ENCODE data around the gene MYH7. TPM values are rescaled to one million over a fixed set of nuclear protein-coding genes. Genes with fewer than 3 reads are reported as not detected.

The MYH7 gene
- total RNA-seq, 1 donor from 2014 or later = not detected

DNA sequence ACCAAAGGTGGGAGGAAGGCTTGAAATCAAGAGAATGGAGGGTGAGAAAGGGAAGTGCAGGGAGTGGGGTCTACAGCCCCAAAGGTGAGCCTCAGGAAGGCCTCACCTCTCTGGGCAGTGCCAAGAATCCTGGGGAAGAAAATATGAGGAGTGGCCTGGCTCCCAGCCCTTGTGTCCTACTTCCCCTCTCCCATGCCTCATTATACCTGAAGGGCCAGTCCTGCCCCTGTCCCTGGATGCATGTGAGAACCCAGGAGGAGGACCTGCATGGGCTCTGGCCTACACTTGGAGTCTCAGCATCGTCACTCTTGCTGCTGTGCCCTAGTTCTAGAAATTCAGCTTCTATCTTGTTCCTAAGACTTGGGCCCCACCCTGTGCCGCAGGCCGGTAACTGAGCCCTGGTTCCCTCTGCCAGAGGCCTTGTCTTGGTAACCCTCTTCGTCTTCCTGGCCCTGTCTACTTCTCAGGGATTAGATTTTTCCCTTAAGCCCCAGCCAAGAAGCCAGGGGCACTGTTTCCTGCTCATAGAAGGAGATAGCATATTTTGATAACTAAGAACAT is 10.9 kb upstream of the MYH7 start:
- H3K27me3 Mint-ChIP-seq = peaks cover 11% of the 10 kb centered on the region
- H3K27ac Mint-ChIP-seq = no peak overlapping the region
- TF ChIP-seq, protein P1, sequence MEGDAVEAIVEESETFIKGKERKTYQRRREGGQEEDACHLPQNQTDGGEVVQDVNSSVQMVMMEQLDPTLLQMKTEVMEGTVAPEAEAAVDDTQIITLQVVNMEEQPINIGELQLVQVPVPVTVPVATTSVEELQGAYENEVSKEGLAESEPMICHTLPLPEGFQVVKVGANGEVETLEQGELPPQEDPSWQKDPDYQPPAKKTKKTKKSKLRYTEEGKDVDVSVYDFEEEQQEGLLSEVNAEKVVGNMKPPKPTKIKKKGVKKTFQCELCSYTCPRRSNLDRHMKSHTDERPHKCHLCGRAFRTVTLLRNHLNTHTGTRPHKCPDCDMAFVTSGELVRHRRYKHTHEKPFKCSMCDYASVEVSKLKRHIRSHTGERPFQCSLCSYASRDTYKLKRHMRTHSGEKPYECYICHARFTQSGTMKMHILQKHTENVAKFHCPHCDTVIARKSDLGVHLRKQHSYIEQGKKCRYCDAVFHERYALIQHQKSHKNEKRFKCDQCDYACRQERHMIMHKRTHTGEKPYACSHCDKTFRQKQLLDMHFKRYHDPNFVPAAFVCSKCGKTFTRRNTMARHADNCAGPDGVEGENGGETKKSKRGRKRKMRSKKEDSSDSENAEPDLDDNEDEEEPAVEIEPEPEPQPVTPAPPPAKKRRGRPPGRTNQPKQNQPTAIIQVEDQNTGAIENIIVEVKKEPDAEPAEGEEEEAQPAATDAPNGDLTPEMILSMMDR (IDR thresholded peaks at IDR 0.05; ENCODE audit: unreplicated experiment) = no peak
- H3K9me3 Mint-ChIP-seq (ENCODE audit: low read depth) = no peaks in the 10 kb centered on the region
- no peak overlapping the region for H3K4me3 Mint-ChIP-seq (ENCODE audit: low read depth)
- H3K36me3 Mint-ChIP-seq (ENCODE audit: insufficient read depth) = no peaks in the 10 kb centered on the region
- peaks cover 10% of the 10 kb centered on the region for H3K4me1 Mint-ChIP-seq (ENCODE audit: low read depth)
- DNase-seq (ENCODE audit: low spot score, unreplicated experiment) = no peak

DNA sequence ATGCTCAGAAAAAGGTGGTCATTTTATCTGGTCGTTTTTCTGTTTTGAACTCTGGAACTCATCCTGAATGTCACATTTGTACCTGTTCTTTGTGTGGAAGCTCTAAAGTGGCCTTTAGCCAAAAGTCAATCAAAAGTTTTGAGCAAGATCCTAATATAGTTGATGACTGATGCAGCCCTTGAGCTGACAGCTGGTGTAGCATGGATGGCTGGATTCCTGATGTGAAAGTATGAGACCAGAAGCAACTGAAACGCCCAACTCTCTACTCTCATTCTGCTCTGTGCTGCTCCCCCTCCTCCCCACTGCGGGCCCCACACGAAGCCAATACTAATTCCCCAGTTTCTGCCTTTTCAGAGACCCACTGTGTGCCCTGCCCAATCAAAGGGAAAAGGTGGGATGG is 10.3 kb upstream of the MYH7 start:
- TF ChIP-seq, protein P1 (IDR thresholded peaks at IDR 0.05; ENCODE audit: unreplicated experiment) = no peak
- Mint-ChIP-seq H3K27me3 (peaks cover 16% of the 10 kb centered on the region), H3K27ac (no peak overlapping the region)

DNA sequence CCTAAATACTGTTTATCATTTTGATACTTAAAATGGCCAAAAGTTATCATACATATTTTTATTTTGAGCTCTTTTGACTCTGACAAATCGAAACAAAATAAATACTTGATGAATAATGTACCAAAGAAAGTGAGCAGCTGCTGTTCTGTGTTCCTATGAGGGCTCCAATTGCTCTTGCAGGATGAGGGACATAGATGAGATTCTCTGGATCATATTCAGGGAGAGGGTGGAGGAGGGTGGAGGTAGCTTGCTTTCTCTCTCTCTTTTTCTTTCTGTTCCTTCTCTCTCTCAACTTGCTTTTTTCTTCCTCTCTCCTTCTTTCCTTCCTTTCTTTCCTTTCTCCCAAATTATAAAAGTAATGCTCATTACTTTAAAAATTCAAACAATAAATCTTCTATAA is 8.9 kb upstream of the MYH7 start:
- no peak overlapping the region for H3K27ac Mint-ChIP-seq
- no peaks in the 10 kb centered on the region for H3K36me3 Mint-ChIP-seq (ENCODE audit: insufficient read depth)
- no peak for DNase-seq (ENCODE audit: low spot score, unreplicated experiment)
- H3K4me1 Mint-ChIP-seq (ENCODE audit: low read depth) = peaks cover 10% of the 10 kb centered on the region
- TF ChIP-seq, protein P1 (IDR thresholded peaks at IDR 0.05; ENCODE audit: unreplicated experiment) = no peak
- H3K27me3 Mint-ChIP-seq = peaks cover 24% of the 10 kb centered on the region
- H3K9me3 Mint-ChIP-seq (ENCODE audit: low read depth) = no peaks in the 10 kb centered on the region
- H3K4me3 Mint-ChIP-seq (ENCODE audit: low read depth) = no peak overlapping the region

More for the DNA sequence above, 10.3 kb upstream of the MYH7 start:
- no peak for DNase-seq (ENCODE audit: low spot score, unreplicated experiment)
- H3K4me3 Mint-ChIP-seq (ENCODE audit: low read depth) = no peak overlapping the region
- peaks cover 10% of the 10 kb centered on the region for H3K4me1 Mint-ChIP-seq (ENCODE audit: low read depth)
- H3K36me3 Mint-ChIP-seq (ENCODE audit: insufficient read depth) = no peaks in the 10 kb centered on the region
- no peaks in the 10 kb centered on the region for H3K9me3 Mint-ChIP-seq (ENCODE audit: low read depth)

DNA sequence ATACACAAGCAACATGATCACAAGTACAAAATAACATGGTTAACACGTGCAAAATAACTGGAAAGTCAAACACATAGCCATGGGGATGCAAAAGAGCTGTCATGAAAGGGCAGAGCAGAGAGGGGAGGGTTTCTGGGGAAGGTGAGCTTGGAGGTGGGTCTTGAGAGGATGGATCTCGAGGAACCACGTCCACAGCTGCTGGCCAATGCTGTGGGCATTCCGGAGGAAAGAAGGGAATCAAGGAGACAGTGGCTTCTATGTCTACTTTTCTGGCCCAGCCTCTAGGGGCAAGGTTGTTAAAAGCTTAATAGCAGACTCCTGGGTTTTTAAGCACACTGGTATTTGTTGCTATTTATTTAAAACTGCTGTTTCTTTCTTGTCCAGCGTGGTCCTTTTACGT is 8.4 kb upstream of the MYH7 start:
- Mint-ChIP-seq H3K4me3 (ENCODE audit: low read depth) (no peak overlapping the region), H3K27ac (no peak overlapping the region), H3K27me3 (peaks cover 23% of the 10 kb centered on the region), H3K9me3 (ENCODE audit: low read depth) (no peaks in the 10 kb centered on the region), H3K4me1 (ENCODE audit: low read depth) (peaks cover 10% of the 10 kb centered on the region), H3K36me3 (ENCODE audit: insufficient read depth) (no peaks in the 10 kb centered on the region)
- DNase-seq (ENCODE audit: low spot score, unreplicated experiment) = no peak
- TF ChIP-seq, protein P1 (IDR thresholded peaks at IDR 0.05; ENCODE audit: unreplicated experiment) = no peak

DNA sequence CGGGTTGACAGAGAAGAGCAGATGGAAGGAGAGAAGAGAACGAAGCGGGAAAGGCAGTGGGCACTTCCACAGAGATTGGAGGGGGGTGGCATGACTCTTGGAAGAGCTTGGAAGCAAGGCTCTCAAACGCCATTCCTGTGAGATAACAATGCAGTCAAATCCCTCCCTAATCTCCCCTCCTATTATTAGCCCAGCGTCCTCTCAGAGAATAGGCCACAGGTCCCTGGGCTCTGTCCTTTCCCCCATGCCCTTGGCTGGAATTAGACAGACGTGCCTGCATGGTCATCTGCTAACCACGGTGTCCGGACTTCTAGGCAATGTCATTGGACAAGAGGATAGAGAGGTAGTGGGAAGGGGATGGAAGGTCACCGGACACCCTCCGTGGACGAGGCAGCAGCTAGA is 8.0 kb upstream of the MYH7 start:
- peaks cover 11% of the 10 kb centered on the region for H3K4me1 Mint-ChIP-seq (ENCODE audit: low read depth)
- H3K9me3 Mint-ChIP-seq (ENCODE audit: low read depth) = no peaks in the 10 kb centered on the region
- no peak for DNase-seq (ENCODE audit: low spot score, unreplicated experiment)
- H3K36me3 Mint-ChIP-seq (ENCODE audit: insufficient read depth) = no peaks in the 10 kb centered on the region
- peaks cover 18% of the 10 kb centered on the region for H3K27me3 Mint-ChIP-seq
- H3K4me3 Mint-ChIP-seq (ENCODE audit: low read depth) = no peak overlapping the region
- no peak overlapping the region for H3K27ac Mint-ChIP-seq
- TF ChIP-seq, protein P1 (IDR thresholded peaks at IDR 0.05; ENCODE audit: unreplicated experiment) = no peak
